Mucosa of gallbladder (tissue), 1 donor: Measurements from ENCODE around the gene TOM1L1. TPM values are rescaled to one million over a fixed set of nuclear protein-coding genes. Genes with fewer than 3 reads are reported as not detected.

Experiments used
- DNase-seq: peaks from one replicate; pipeline ENCODE4 v3.0.0-alpha.2; 2020; ENCODE audit warnings: low spot score
- total RNA-seq: library from RNA; stranded (reverse); gene quantifications from one replicate; pipeline ENCODE4 v1.2.1, GENCODE V29; 2021
- donor health status: DM: no; HTN: no; CAD: no.

Gene TOM1L1
- total RNA-seq, 1 donor from 2014 or later: 61.7 TPM

DNA sequence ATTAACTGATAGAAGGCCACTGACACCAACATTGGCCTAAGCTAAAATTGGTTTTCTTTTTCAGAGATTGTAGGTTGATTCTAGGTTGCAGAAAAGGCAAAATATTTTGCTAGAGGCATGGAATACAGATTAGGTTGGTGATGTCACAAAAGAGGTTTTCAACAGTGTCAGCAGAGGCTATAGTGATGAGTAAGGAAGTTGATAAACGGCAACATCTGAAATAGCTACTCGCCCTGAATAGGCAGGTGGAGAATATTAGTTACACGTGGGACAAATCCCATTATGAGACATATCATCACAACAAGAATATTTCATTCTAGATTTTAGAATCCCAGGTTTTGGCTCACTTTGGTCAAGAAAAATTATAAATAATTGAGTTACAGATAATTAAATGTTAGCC lies 1.5 kb upstream of the TOM1L1 start:
- DNase-seq: no peak

GRCh38 chr17:54899721-54900456 lies 763 bp upstream of the TOM1L1 start:
- no peak for DNase-seq

- DNase-seq: no peak
Observed at GRCh38 chr17:54901230-54901822, 674 bp downstream of the TOM1L1 start.

- no peak for DNase-seq
Observed at GRCh38 chr17:54902017-54902416, 1.4 kb downstream of the TOM1L1 start.

DNA sequence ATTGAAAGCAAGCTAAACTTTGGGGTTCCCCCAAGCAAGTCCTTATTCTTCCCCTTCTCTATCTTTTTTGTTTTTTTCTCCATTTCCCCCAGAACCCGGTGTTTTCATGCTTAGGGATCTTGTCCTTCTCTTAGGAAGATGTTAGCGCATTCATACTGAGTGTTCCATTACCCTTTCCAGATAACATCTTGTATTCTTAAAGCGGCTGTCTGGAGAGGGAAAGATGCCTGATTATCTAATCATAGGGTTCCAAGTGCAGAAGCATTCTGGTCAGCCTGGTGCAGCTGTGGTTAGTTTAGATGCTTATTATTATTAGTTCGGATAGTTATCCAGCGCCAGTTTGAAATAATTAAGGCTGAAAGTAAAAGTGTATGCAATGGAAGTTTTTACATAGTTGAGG lies 2.0 kb downstream of the TOM1L1 start:
- no peak for DNase-seq

- DNase-seq: peak; percentile 80
Observed at GRCh38 chr17:54903375-54903774, 2.7 kb downstream of the TOM1L1 start.

- DNase-seq: no peak
Observed at GRCh38 chr17:54906683-54907082, 6.0 kb downstream of the TOM1L1 start.

GRCh38 chr17:54907376-54907775 lies 6.7 kb downstream of the TOM1L1 start:
- DNase-seq: no peak

- no peak for DNase-seq
Observed at GRCh38 chr17:54909766-54910165, 9.1 kb downstream of the TOM1L1 start.

- DNase-seq: no peak
Observed at GRCh38 chr17:54916721-54917120, 16.1 kb downstream of the TOM1L1 start.

- DNase-seq: no peak
Observed at GRCh38 chr17:54919425-54919824, 18.8 kb downstream of the TOM1L1 start.

GRCh38 chr17:54920819-54921218 lies 20.2 kb downstream of the TOM1L1 start:
- DNase-seq: no peak

GRCh38 chr17:54924405-54924804 lies 23.8 kb downstream of the TOM1L1 start:
- no peak for DNase-seq

DNA sequence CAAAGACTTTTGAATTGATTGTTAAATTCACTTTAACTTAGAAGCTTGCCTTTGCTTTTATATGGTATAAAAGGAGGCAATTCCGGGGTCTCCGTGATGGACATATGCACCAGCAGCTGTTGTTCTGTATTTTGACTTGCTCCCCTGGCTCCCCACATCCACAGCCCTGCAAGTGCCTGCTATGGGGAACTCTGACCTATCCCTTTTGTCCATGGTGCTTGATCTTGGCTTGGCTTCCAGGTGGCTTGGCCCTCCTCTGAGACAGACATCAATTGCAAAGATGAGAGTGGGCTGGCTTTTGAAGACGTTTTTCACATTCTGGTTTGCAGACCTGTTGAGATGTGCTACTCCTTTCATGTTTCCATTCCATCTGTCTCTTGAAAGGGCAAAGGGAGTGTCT lies 26.9 kb downstream of the TOM1L1 start:
- DNase-seq: no peak

DNA sequence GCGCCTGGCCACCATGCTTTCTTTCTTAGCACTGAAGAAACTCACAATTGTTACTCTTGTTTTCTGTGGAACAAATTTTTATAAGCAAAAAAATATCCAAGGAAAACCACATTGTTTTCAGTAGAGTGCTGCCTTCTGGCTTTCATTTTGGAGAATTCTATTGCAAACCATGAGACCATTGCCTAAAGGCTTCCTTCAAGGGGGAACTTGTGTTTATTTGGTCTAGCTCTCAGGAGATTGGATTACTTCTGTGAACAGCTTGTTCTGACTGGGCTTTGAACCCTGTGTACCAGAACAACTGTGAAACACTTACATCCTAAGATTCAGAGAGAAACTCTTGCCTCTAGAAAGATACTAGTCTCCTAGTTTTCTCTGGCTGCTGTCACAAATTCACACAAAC lies 32.1 kb downstream of the TOM1L1 start:
- DNase-seq: no peak

DNA sequence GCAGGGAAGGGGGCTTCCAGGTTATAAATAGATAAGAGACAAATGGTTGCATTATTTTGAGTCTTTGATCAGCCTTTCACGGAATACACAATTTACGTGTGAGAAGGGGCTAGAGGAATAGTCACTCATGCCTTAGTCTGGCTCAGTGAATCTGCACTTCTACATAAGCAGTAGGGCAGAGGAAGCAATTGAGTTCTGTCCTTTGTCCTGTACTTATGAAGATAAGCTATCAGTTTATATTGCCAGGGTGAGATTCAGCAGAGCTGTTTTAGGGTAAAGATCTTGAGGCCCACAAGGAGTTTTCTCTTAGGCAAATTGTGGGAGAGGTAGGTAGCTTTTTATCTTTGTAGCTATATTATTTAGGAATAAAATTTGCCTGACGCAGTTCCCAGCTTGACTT lies 33.3 kb downstream of the TOM1L1 start:
- no peak for DNase-seq

DNA sequence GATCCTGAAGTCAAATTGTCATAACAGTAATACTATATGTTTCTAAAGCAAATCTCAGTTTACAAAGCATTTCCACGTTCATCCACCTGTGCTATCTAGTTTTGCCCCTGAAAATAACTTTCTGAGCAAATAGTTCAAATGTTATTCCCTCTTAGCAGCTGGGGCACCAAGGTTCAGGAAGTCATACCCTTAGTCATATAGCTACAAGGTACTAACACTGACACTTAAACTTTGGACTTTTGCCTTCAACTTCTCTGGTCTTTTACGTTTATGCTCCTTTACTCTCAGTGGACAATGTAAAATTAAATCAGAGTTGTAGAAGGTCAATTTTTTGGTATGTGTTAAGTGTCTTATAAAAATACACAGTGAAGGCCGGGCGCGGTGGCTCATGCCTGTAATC lies 34.8 kb downstream of the TOM1L1 start:
- DNase-seq: no peak

GRCh38 chr17:54937018-54937417 lies 36.4 kb downstream of the TOM1L1 start:
- no peak for DNase-seq

DNA sequence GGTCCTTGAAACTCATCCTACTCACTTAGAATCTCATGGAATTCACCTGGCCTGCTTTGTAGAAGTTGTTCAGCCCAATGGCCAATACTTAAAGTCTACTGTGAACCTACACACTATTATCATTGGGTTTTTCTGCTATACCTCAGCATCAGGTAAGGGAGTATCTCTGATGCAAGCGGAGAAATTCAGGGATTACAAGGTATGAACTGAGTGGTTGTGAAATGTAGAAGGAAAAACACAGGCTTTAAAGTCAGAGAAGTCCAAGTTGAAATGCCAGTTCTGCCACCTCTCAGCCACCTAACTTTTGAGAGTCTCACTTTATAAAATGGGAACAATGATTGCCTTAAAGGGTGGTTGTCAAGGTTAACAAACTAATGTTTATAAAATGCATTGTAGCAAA lies 36.8 kb downstream of the TOM1L1 start:
- DNase-seq: no peak

DNA sequence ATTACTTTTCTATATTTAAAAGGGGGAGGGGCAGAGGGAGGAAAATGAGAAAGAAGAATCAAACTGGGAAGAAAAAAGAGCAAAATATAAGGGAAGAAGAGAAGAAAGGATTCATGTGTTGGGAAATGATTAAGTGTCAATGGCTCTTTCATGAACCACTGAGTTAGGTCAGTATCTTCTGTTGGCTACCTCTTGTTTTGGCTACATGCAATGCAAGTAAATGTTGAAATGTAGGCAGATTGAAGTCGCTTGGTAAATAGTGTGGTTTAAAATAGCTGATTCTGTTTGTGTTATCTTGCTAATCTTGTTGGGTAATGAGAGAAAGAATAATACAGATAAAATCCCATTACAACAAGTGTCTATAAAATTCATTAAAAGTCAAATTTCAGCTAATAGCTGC lies 40.6 kb downstream of the TOM1L1 start:
- no peak for DNase-seq

- no peak for DNase-seq
Observed at GRCh38 chr17:54944796-54945195, 44.1 kb downstream of the TOM1L1 start.

- DNase-seq: no peak
Observed at GRCh38 chr17:54945231-54945630, 44.6 kb downstream of the TOM1L1 start.

DNA sequence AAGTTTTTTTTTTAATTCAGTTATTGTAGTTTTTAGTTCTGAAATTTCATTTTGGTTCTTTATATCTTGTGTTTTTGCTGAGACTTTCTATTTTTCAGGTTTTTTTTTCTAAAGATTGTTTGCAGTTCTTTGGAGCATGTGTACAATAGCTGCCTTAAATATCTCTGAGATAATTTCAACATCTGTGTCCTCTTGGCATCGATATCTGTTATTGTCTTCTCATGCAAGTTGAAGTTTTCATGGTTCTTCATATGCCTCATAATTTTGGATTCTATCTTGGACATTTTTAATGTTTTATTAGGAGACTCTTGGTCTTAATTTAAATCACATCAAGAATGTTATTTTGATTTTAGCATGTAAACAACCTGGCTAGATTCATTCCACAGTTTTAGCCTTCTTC lies 45.0 kb downstream of the TOM1L1 start:
- DNase-seq: no peak

DNA sequence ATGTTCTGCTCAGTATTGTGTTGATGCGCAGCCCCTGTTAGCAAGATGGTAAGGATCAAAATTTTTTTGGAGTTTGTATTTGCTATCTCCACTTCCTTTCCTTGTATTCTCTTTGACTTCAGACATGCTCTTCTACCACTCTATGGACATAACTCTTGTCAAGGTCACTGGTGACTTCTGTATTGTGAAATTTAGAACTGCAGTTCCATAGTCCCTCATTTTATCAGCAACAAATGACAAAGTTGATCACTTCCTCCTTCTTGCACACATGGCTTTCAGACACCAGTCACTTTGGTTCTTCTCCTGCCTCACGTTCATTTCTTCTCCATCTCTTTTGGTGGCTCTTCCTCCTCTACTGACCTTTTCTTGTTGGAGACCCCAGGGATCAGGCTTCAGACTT lies 46.7 kb downstream of the TOM1L1 start:
- DNase-seq: no peak
